Neural progenitor cell (in vitro differentiated cells): ENCODE results near the gene DUOXA2. TPM values are rescaled to one million over a fixed set of nuclear protein-coding genes. Genes with fewer than 3 reads are reported as not detected.

Experiments used
- DNase-seq: peaks from one replicate; pipeline ENCODE4 v3.0.0-alpha.2; 2016; ENCODE audit warnings: low spot score
- H2AFZ ChIP-seq: fragments of 200-600 bp; sonication (generic); replicated peaks from 2 replicates; pipeline ENCODE4 v1.6.1; 2016; ENCODE audit warnings: antibody characterized with exemption
- H3F3A ChIP-seq: fragments of 200-600 bp; sonication (generic); 2 replicates; pipeline ENCODE4 v1.6.1; 2016; ENCODE audit warnings: antibody characterized with exemption, low read depth
- H3K27ac ChIP-seq: fragments of 200-600 bp; sonication (generic); 2 replicates; pipeline ENCODE4 v1.5.1; 2016; ENCODE audit warnings: mild to moderate bottlenecking
- H3K27me3 ChIP-seq: fragments of 200-600 bp; sonication (generic); 2 replicates; pipeline ENCODE4 v1.6.1; 2016; ENCODE audit warnings: mild to moderate bottlenecking, moderate library complexity
- H3K36me3 ChIP-seq: fragments of 200-600 bp; sonication (generic); 2 replicates; pipeline ENCODE4 v1.5.1; 2016
- H3K4me1 ChIP-seq: fragments of 200-600 bp; sonication (generic); 2 replicates; pipeline ENCODE4 v1.6.1; 2016; ENCODE audit warnings: mixed run types
- H3K4me2 ChIP-seq: fragments of 200-600 bp; sonication (generic); 2 replicates; pipeline ENCODE4 v1.6.1; 2016
- H3K4me3 ChIP-seq: fragments of 200-600 bp; sonication (generic); 2 replicates; pipeline ENCODE4 v1.5.1; 2016
- H3K79me2 ChIP-seq: fragments of 200-600 bp; sonication (generic); 2 replicates; pipeline ENCODE4 v1.6.1; 2016; ENCODE audit warnings: low read depth
- H3K9ac ChIP-seq: fragments of 200-600 bp; sonication (generic); 2 replicates; pipeline ENCODE4 v1.6.1; 2016
- H3K9me3 ChIP-seq: fragments of 200-600 bp; sonication (generic); 2 replicates; pipeline ENCODE4 v1.5.1; 2016; ENCODE audit warnings: low read depth
- H4K20me1 ChIP-seq: fragments of 200-600 bp; sonication (generic); 2 replicates; pipeline ENCODE4 v1.6.1; 2016; ENCODE audit warnings: low read depth
- H3K27ac Mint-ChIP-seq: 3 replicates; pipeline ENCODE4 v1.8.0; 2021; ENCODE audit warnings: mixed read lengths
- H3K27me3 Mint-ChIP-seq: 2 replicates; pipeline ENCODE4 v1.8.0; 2022; ENCODE audit warnings: low read depth, mild to moderate bottlenecking, inconsistent platforms, moderate library complexity, mixed read lengths; ENCODE audit not compliant: insufficient read depth
- H3K36me3 Mint-ChIP-seq: 3 replicates; pipeline ENCODE4 v1.8.0; 2021; ENCODE audit warnings: mixed read lengths
- H3K4me1 Mint-ChIP-seq: 3 replicates; pipeline ENCODE4 v1.8.0; 2021; ENCODE audit warnings: mixed read lengths
- H3K4me3 Mint-ChIP-seq: 3 replicates; pipeline ENCODE4 v1.8.0; 2021; ENCODE audit warnings: mild to moderate bottlenecking, moderate library complexity, mixed read lengths
- H3K9me3 Mint-ChIP-seq: 3 replicates; pipeline ENCODE4 v1.8.0; 2020; ENCODE audit warnings: mixed read lengths
- CTCF ChIP-seq: fragments of 200-600 bp; sonication (generic); IDR thresholded peaks from 2 replicates; pipeline ENCODE4 v1.5.1; 2017; ENCODE audit warnings: antibody characterized with exemption, mild to moderate bottlenecking
- EZH2 ChIP-seq: fragments of 200-600 bp; sonication (generic); IDR thresholded peaks from 2 replicates; pipeline ENCODE4 v1.6.1; 2017; ENCODE audit warnings: antibody characterized with exemption, mild to moderate bottlenecking, moderate library complexity
- EZH2phosphoT487 ChIP-seq: fragments of 200-600 bp; sonication (generic); IDR thresholded peaks from 2 replicates; pipeline ENCODE4 v1.6.1; 2017; ENCODE audit warnings: antibody characterized with exemption
- total RNA-seq: library from RNA; depleted of rRNA; stranded (reverse); fragments of >200 nt; gene quantifications from 2 replicates; pipeline ENCODE4 v1.2.3, GENCODE V29; 2015; ENCODE audit warnings: low replicate concordance

Gene DUOXA2
- total RNA-seq, 1 donor from 2014 or later: not detected

- Mint-ChIP-seq H3K4me1 (peaks cover 11% of the 10 kb centered on the region), H3K4me3 (peak overlapping the region; percentile 66), H3K9me3 (no peaks in the 10 kb centered on the region), H3K27me3 (peaks cover 6% of the 10 kb centered on the region), H3K36me3 (peaks cover 10% of the 10 kb centered on the region), H3K27ac (no peak overlapping the region)
- H3F3A ChIP-seq: peaks cover 29% of the 10 kb centered on the region
- DNase-seq: no peak
- peaks cover 44% of the 10 kb centered on the region for H4K20me1 ChIP-seq
- peak overlapping the region; percentile 83 for H3K4me2 ChIP-seq
- no peaks in the 10 kb centered on the region for H3K9me3 ChIP-seq
- H3K27ac ChIP-seq: peak overlapping the region; percentile 94
- H3K27me3 ChIP-seq: no peaks in the 10 kb centered on the region
- TF ChIP-seq EZH2: no peak
- TF ChIP-seq CTCF: no peak
- TF ChIP-seq EZH2phosphoT487: no peak
- no peak overlapping the region for H3K9ac ChIP-seq
- H3K79me2 ChIP-seq: no peaks in the 10 kb centered on the region
- H3K4me3 ChIP-seq: no peak overlapping the region
- no peaks in the 10 kb centered on the region for H3K36me3 ChIP-seq
- peaks cover 14% of the 10 kb centered on the region for H3K4me1 ChIP-seq
- no peak overlapping the region for H2AFZ ChIP-seq
Measured at GRCh38 chr15:45167631-45168205, 53.6 kb downstream of the DUOXA2 start.

Other genes with a start within 250 kb of the DUOXA2 start
- gene TERB2, start 157.6 kb upstream of the DUOXA2 start, total RNA-seq: not detected in 2 replicates
- 36.7 and 43.4 TPM in 2 replicates for gene SORD, start 91.1 kb upstream of the DUOXA2 start, total RNA-seq
- gene DUOX2, start 154 bp upstream of the DUOXA2 start, total RNA-seq: not detected in 2 replicates
- not detected in 2 replicates for gene DUOXA1, start 15.6 kb downstream of the DUOXA2 start, total RNA-seq
- 0.09 and 0.30 TPM in 2 replicates for gene DUOX1, start 15.7 kb downstream of the DUOXA2 start, total RNA-seq
- gene SHF, start 73.6 kb downstream of the DUOXA2 start, total RNA-seq: 32.2 and 53.7 TPM in 2 replicates
- not detected in 2 replicates for gene SLC28A2, start 137.9 kb downstream of the DUOXA2 start, total RNA-seq